ENCODE data around the gene PCBP3. TPM values are rescaled to one million over a fixed set of nuclear protein-coding genes. Genes with fewer than 3 reads are reported as not detected.

The PCBP3 gene
- total and polyA plus RNA-seq, 2 of the 13 experiments (the other 11 are each of a cell fraction or from before 2014, with no cell fraction given): not detected

GRCh38 chr21:45910548-45911221, 267.2 kb downstream of the PCBP3 start (continued):
- TF ChIP-seq USF2 (IDR thresholded peaks at IDR 0.05; ENCODE audit: low read depth, low read length) (no peak), USF2 (CRISPR knock-in tag; IDR thresholded peaks at IDR 0.05; ENCODE audit: borderline replicate concordance) (no peak), ZNF546 (CRISPR knock-in tag; conservative IDR thresholded peaks at IDR 0.05) (no peak)

- ATAC-seq: no peak
- no peak for TF ChIP-seq ZNF143 (CRISPR knock-in tag; IDR thresholded peaks at IDR 0.05)
- TF ChIP-seq PAX8 (CRISPR knock-in tag; IDR thresholded peaks at IDR 0.05; ENCODE audit: borderline replicate concordance): no peak
- no peak for TF ChIP-seq ZFP41 (CRISPR knock-in tag; IDR thresholded peaks at IDR 0.05; ENCODE audit: borderline replicate concordance)
- TF ChIP-seq BRF2 (CRISPR knock-in tag; IDR thresholded peaks at IDR 0.05): no peak
- no peak for TF ChIP-seq JUN (CRISPR knock-in tag; IDR thresholded peaks at IDR 0.05)
- TF ChIP-seq ZNF619 (CRISPR knock-in tag; IDR thresholded peaks at IDR 0.05): no peak
- no peak for TF ChIP-seq ZMYM2 (CRISPR knock-in tag; IDR thresholded peaks at IDR 0.05)
- TF ChIP-seq ATM (IDR thresholded peaks at IDR 0.05; ENCODE audit: borderline replicate concordance): no peak
- no peak for TF ChIP-seq NKX3-1 (CRISPR knock-in tag; IDR thresholded peaks at IDR 0.05)
- no peak for TF ChIP-seq ZNF101 (CRISPR knock-in tag; IDR thresholded peaks at IDR 0.05; ENCODE audit: borderline replicate concordance, low read depth)
- TF ChIP-seq JUNB (CRISPR knock-in tag; IDR thresholded peaks at IDR 0.05; ENCODE audit: borderline replicate concordance): no peak
- no peak for TF ChIP-seq PHF8 (CRISPR knock-in tag; IDR thresholded peaks at IDR 0.05)
- TF ChIP-seq HINFP (CRISPR knock-in tag; IDR thresholded peaks at IDR 0.05; ENCODE audit: low read depth): no peak
- TF ChIP-seq MIER2 (CRISPR knock-in tag; IDR thresholded peaks at IDR 0.05): no peak
Measured at GRCh38 chr21:45911806-45912325, 268.3 kb downstream of the PCBP3 start.

More at GRCh38 chr21:45911806-45912325, 268.3 kb downstream of the PCBP3 start:
- CTCF ChIA-PET (ENCODE audit: low intra/inter-chr PET ratio, low total read pairs): no interaction called here
- Histone ChIP-seq H2AFZ (ENCODE audit: low read length) (no peak overlapping the region), H4K20me1 (ENCODE audit: insufficient read depth, low read length) (no peaks in the 10 kb centered on the region), H3K27ac (ENCODE audit: extremely low read length, insufficient read depth, low read length) (no peak overlapping the region), H3K79me2 (ENCODE audit: insufficient read depth, low read length) (no peaks in the 10 kb centered on the region), H3K4me3 (replicated peaks in 1 of 3; ENCODE audit: insufficient read depth in 1 of 3, low read depth in 2 of 3, low read length in 3 of 3) (no peak overlapping the region), H3K27me3 (ENCODE audit: control insufficient read depth in 1 of 2, insufficient read depth in 2 of 2, low read length in 2 of 2) (peaks cover 4 to 55% of the 10 kb centered on the region in 2 experiments; a peak in 4 of 5 replicates), H3K9ac (ENCODE audit: insufficient read depth, low read depth, low read length) (no peak overlapping the region), H3K4me2 (ENCODE audit: low read depth, low read length) (no peak overlapping the region), H3K4me1 (ENCODE audit: insufficient read depth, low read length) (no peaks in the 10 kb centered on the region), H3K9me3 (ENCODE audit: low read length) (no peaks in the 10 kb centered on the region), H3K36me3 (replicated peaks in 1 of 2; ENCODE audit: control insufficient read depth in 1 of 2, insufficient read depth in 2 of 2, low read length in 2 of 2) (no peaks in the 10 kb centered on the region)
- DNase-seq (ENCODE audit: low spot score) (no peak), FAIRE-seq (no peak)
- in situ Hi-C loops (cut with HindIII; ENCODE audit: extremely low pct_ligation_motif_present, low pct_unique_long_range_greater_than_20kb) (no loop called here), intact Hi-C loops (cut with micrococcal nuclease; ENCODE audit: unreplicated experiment) (no loop called here)
- POLR2A ChIA-PET: no interaction called here
- no TSS peak for BruUV-seq (replicated peaks)
- WGBS (ENCODE audit: low lambda C conversion rate): 11% methylated on average over 6 of the region's 15 CpGs

Measured in HepG2 (cell line).